ENCODE data around the gene ANG. TPM values are rescaled to one million over a fixed set of nuclear protein-coding genes. Genes with fewer than 3 reads are reported as not detected.

ANG gene
- total RNA-seq, 1 donor from 2014 or later: not detected

- no peaks in the 10 kb centered on the region for H3K27me3 Mint-ChIP-seq
- ATAC-seq (ENCODE audit: low read depth): peak; percentile 35
- DNase-seq: peak; percentile 59
- H3K4me3 Mint-ChIP-seq: no peak overlapping the region
- ChIA-PET POLR2A (interaction anchor here (0.6 to 7.4 kb wide), 18 partner anchors 10 to 774 kb away, joined by 3 to 180 read pairs (median 6); partner anchors contain the start of genes APEX1, CCNB1IP1, PARP2 and PIP4P1), CTCF (interaction anchor here (0.9 to 8.0 kb wide), 8 partner anchors 8 to 172 kb away, joined by 3 to 95 read pairs (median 10); no protein-coding TSS in a partner anchor)
- intact Hi-C loops (cut with micrococcal nuclease): loop anchor here (1.0 to 5.0 kb wide), 9 partner anchors 8 to 829 kb away; partner anchors contain the start of genes HNRNPC, METTL3, PARP2 and PNP
- no peaks in the 10 kb centered on the region for H3K36me3 Mint-ChIP-seq (ENCODE audit: low read depth)
- no peaks in the 10 kb centered on the region for H3K9me3 Mint-ChIP-seq
- peaks cover 15% of the 10 kb centered on the region for H3K4me1 Mint-ChIP-seq
- no peak overlapping the region for H3K27ac Mint-ChIP-seq
- TF ChIP-seq CTCF (IDR thresholded peaks at IDR 0.05): no peak
Measured at GRCh38 chr14:20683125-20683890, 5.3 kb upstream of the ANG start.

- ChIA-PET POLR2A (interaction anchor here (0.6 to 7.4 kb wide), 14 partner anchors 9 to 773 kb away, joined by 3 to 180 read pairs (median 8); partner anchors contain the start of genes APEX1, CCNB1IP1, PARP2 and PIP4P1), CTCF (interaction anchor here (0.9 to 8.0 kb wide), 7 partner anchors 7 to 75 kb away, joined by 3 to 95 read pairs (median 16); no protein-coding TSS in a partner anchor)
- Mint-ChIP-seq H3K27ac (peak within 1 kb of the TSS; percentile 71), H3K27me3 (no peaks in the 10 kb centered on the region), H3K4me1 (peaks cover 9% of the 10 kb centered on the region), H3K4me3 (no peak within 1 kb of the TSS), H3K9me3 (no peaks in the 10 kb centered on the region), H3K36me3 (ENCODE audit: low read depth) (no peaks in the 10 kb centered on the region)
- peak; percentile 14 for ATAC-seq (ENCODE audit: low read depth)
- intact Hi-C loops (cut with micrococcal nuclease): loop anchor here (1.0 to 5.0 kb wide), 10 partner anchors 7 to 828 kb away; partner anchors contain the start of genes HNRNPC, METTL3, PARP2 and PNP
- DNase-seq: peak; percentile 68
- TF ChIP-seq CTCF (IDR thresholded peaks at IDR 0.05): no peak
Measured at GRCh38 chr14:20683891-20684661, 4.5 kb upstream of the ANG start, which contains the start of gene RNASE4. Gene RNASE4 (plus strand): TSS chr14:20684560. CDS start chr14:20699372, 14,812 bp downstream.

- ChIA-PET CTCF (interaction anchor here (1.2 to 8.0 kb wide), 5 partner anchors 12 to 75 kb away, joined by 3 to 95 read pairs (median 30); no protein-coding TSS in a partner anchor), POLR2A (interaction anchor here (0.6 to 7.4 kb wide), 7 partner anchors 8 to 413 kb away, joined by 3 to 180 read pairs (median 71); partner anchors contain the start of genes PARP2 and RNASE6)
- no peaks in the 10 kb centered on the region for H3K9me3 Mint-ChIP-seq
- DNase-seq: no peak
- H3K27ac Mint-ChIP-seq: peak overlapping the region; percentile 71
- ATAC-seq (ENCODE audit: low read depth): no peak
- no peaks in the 10 kb centered on the region for H3K36me3 Mint-ChIP-seq (ENCODE audit: low read depth)
- no peak for TF ChIP-seq CTCF (IDR thresholded peaks at IDR 0.05)
- no peaks in the 10 kb centered on the region for H3K27me3 Mint-ChIP-seq
- H3K4me3 Mint-ChIP-seq: no peak overlapping the region
- intact Hi-C loops (cut with micrococcal nuclease): loop anchor here (1.0 to 5.0 kb wide), 3 partner anchors 96 to 827 kb away; partner anchors contain the start of genes HNRNPC, METTL3 and RNASE6
- peaks cover 9% of the 10 kb centered on the region for H3K4me1 Mint-ChIP-seq
Measured at GRCh38 chr14:20684662-20685456, 3.7 kb upstream of the ANG start.

- H3K4me1 Mint-ChIP-seq: peaks cover 14% of the 10 kb centered on the region
- DNase-seq: no peak
- no peak for ATAC-seq (ENCODE audit: low read depth)
- no peak overlapping the region for H3K4me3 Mint-ChIP-seq
- POLR2A ChIA-PET: interaction anchor here (0.6 to 7.3 kb wide), 2 partner anchors 24 to 74 kb away, joined by 3 to 76 read pairs; no protein-coding TSS in a partner anchor
- H3K9me3 Mint-ChIP-seq: no peaks in the 10 kb centered on the region
- CTCF ChIA-PET: interaction anchor here (8.0 kb wide), 1 partner anchor 23 kb away, joined by 95 read pairs; no protein-coding TSS in a partner anchor
- no peak for TF ChIP-seq CTCF (IDR thresholded peaks at IDR 0.05)
- intact Hi-C loops (cut with micrococcal nuclease): no loop called here
- no peaks in the 10 kb centered on the region for H3K27me3 Mint-ChIP-seq
- no peaks in the 10 kb centered on the region for H3K36me3 Mint-ChIP-seq (ENCODE audit: low read depth)
- no peak overlapping the region for H3K27ac Mint-ChIP-seq
Measured at GRCh38 chr14:20686386-20687143, 2.0 kb upstream of the ANG start.

All from activated B cell treated with CpG ODN at 0.5 μM for 24 hours (primary cell).